Upper lobe of right lung (tissue), 1 donor: ENCODE results near the gene ABCC10. TPM values are rescaled to one million over a fixed set of nuclear protein-coding genes. Genes with fewer than 3 reads are reported as not detected.
A peak's percentile ranks its signal among the peaks of the same experiment; 100 is the strongest.
"Not testable (repeated sequence)": the region's sequence is repeated elsewhere in the genome, so short reads cannot be mapped to it uniquely, and the experiment has no call there.

ENCODE experiments used
- ATAC-seq: fragments of 200-7000 bp; cut with Tn5 transposase; one replicate; pipeline ENCODE4 v1.9.1; 2020; ENCODE audit warnings: mild to moderate bottlenecking, moderate library complexity
- DNase-seq: peaks from one replicate; pipeline ENCODE4 v3.0.0-alpha.2; 2020
- H3K27ac ChIP-seq: fragments of 200-600 bp; one replicate; pipeline ENCODE4 v1.8.0; 2022
- H3K27me3 ChIP-seq: fragments of 200-600 bp; one replicate; pipeline ENCODE4 v1.8.0; 2022; ENCODE audit warnings: mild to moderate bottlenecking
- H3K36me3 ChIP-seq: fragments of 200-600 bp; one replicate; pipeline ENCODE4 v1.8.0; 2022
- H3K4me1 ChIP-seq: fragments of 200-600 bp; one replicate; pipeline ENCODE4 v1.8.0; 2022
- H3K4me3 ChIP-seq: fragments of 200-600 bp; one replicate; pipeline ENCODE4 v1.8.0; 2022; ENCODE audit warnings: mild to moderate bottlenecking
- H3K9me3 ChIP-seq: fragments of 200-600 bp; one replicate; pipeline ENCODE4 v1.8.0; 2022
- CTCF ChIP-seq: fragments of 200-600 bp; IDR thresholded peaks from one replicate; pipeline ENCODE4 v1.8.0; 2022; ENCODE audit warnings: antibody characterized with exemption
- intact Hi-C: fragments of 100-400 bp; cut with DNase I; formaldehyde crosslinking; loops from one replicate; pipeline ENCODE4 v1.11.0; 2022
- total RNA-seq: library from RNA; stranded (reverse); fragmentation: NEBNext Ultra II Directional; extraction: Animal tissue kit (Norgen Biotek cat#: 25700); gene quantifications from one replicate; pipeline ENCODE4 v1.2.1, GENCODE V29; 2021
- donor health status: DM: no; HTN: yes; CAD: no; lungs with severe emphysema.

Gene ABCC10
- total RNA-seq, 1 donor from 2014 or later: 30.0 TPM

GRCh38 chr6:43454696-43455530, 27.6 kb downstream of the ABCC10 start:
- Histone ChIP-seq H3K4me1 (peaks cover 4% of the 10 kb centered on the region), H3K9me3 (no peaks in the 10 kb centered on the region), H3K36me3 (peaks cover 17% of the 10 kb centered on the region), H3K4me3 (peak overlapping the region; percentile 53), H3K27ac (no peak overlapping the region), H3K27me3 (peaks cover 24% of the 10 kb centered on the region)
- peak; percentile 0 for TF ChIP-seq CTCF
- ATAC-seq (peak; percentile 94), DNase-seq (peak; percentile 92)
- intact Hi-C loops: loop anchor here (10.0 kb wide), 1 partner anchor 50 kb away; no protein-coding TSS in a partner anchor

DNA sequence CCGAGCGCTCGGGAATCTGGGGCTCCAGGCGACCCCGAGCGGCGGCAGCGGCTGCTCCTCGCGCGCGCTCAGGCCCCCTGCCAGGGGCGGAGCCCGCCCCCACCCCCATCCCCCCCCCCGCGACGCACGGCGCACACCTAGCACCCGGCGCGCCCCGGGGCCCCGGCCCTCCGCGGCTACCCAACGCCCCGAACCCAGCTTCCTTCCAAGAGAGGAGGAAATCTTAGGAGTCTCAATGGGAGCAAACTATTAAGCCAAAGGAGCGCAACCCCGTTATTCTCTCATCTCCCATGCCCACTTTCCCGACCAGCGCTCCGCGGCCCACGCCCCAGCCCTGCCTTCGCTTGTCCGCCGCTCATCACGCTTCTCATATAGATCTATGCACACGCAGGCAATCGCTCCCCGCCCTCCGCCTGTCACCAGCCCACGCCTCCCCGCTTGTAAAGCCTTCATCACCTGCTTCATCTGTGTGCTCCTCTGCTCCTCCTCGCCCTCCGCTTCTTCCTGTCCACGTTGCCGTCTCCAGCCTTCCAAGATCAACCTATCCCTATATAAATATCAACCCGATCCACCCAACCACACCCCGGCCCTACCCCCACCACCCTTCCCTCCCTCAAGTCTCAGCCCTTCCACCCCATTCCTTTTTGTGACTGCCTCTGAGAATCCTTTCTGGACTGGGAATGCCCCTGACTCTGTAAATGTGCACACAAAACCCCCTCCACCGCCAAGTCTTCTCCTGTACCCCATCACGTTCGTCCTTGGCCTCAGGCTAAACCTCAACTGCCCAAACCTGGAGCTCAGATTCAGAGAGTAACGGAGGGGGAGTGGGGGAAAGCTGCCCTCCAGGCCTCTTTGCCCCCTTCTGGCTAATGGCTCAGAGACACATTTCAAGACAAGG, 28.4 kb downstream of the ABCC10 start, which contains the start of gene DLK2:
DLK2 (minus strand) TSS at position 18 of the 898 bp plus-strand sequence. CDS start 723 bp downstream, outside the sequence.
- intact Hi-C loops: loop anchor here (10.0 kb wide), 1 partner anchor 49 kb away; no protein-coding TSS in a partner anchor
- no peak for DNase-seq
- Histone ChIP-seq H3K9me3 (no peaks in the 10 kb centered on the region), H3K4me1 (peaks cover 4% of the 10 kb centered on the region), H3K4me3 (peak within 1 kb of the TSS; percentile 53), H3K36me3 (peaks cover 8% of the 10 kb centered on the region), H3K27ac (no peak within 1 kb of the TSS), H3K27me3 (peaks cover 24% of the 10 kb centered on the region)
- ATAC-seq: peak; percentile 1
- no peak for TF ChIP-seq CTCF

- Histone ChIP-seq H3K4me1 (peaks cover 4% of the 10 kb centered on the region), H3K4me3 (no peak overlapping the region), H3K27me3 (peaks cover 24% of the 10 kb centered on the region), H3K36me3 (no peaks in the 10 kb centered on the region), H3K9me3 (no peaks in the 10 kb centered on the region), H3K27ac (no peak overlapping the region)
- ATAC-seq: no peak
- DNase-seq: no peak
- intact Hi-C loops: loop anchor here (10.0 kb wide), 1 partner anchor 47 kb away; no protein-coding TSS in a partner anchor
- TF ChIP-seq CTCF: no peak
Measured at GRCh38 chr6:43457643-43458042, 30.3 kb downstream of the ABCC10 start.

GRCh38 chr6:43458154-43458553, 30.8 kb downstream of the ABCC10 start:
- not testable (repeated sequence) for H3K4me1 ChIP-seq, H3K27ac ChIP-seq, ATAC-seq, H3K4me3 ChIP-seq, H3K9me3 ChIP-seq, DNase-seq, H3K36me3 ChIP-seq
- intact Hi-C loops: loop anchor here (10.0 kb wide), 1 partner anchor 47 kb away; no protein-coding TSS in a partner anchor
- peaks cover 29% of the 10 kb centered on the region for H3K27me3 ChIP-seq

DNA sequence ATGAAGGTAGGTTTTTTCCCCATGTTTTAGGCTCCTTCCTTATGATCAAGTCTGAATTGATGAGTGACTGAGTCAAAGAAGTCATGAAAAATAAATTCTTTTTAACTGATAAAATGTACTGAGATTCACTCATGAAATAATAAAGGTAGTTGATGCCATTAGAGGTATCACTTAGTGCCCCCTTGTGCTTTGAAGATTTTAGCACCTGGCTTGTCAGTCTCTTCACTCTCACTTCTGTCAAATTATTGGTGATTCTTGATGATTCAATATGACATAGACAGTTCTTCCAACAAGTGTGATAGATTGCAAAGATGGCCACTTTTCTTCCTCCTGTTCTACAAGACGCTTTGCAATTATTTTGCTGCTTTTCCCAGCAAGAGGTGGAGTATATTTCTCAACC, 32.2 kb downstream of the ABCC10 start:
- TF ChIP-seq CTCF: no peak
- intact Hi-C loops: loop anchor here (10.0 kb wide), 1 partner anchor 45 kb away; no protein-coding TSS in a partner anchor
- peaks cover 35% of the 10 kb centered on the region for H3K27me3 ChIP-seq

More for the DNA sequence above, 32.2 kb downstream of the ABCC10 start:
- no peak for DNase-seq
- Histone ChIP-seq H3K4me1 (peaks cover 4% of the 10 kb centered on the region), H3K36me3 (no peaks in the 10 kb centered on the region), H3K4me3 (no peak overlapping the region), H3K27ac (no peak overlapping the region), H3K9me3 (no peaks in the 10 kb centered on the region)
- ATAC-seq: no peak
